Kidney tubule cell (primary cell): ENCODE data around the gene SEPTIN5.
A peak's percentile ranks its signal among the peaks of the same experiment; 100 is the strongest.

ENCODE experiments used
- DNase-seq: peaks from one replicate; pipeline ENCODE4 v3.0.0-alpha.2; 2018; ENCODE audit warnings: low spot score

SEPTIN5 gene

DNA sequence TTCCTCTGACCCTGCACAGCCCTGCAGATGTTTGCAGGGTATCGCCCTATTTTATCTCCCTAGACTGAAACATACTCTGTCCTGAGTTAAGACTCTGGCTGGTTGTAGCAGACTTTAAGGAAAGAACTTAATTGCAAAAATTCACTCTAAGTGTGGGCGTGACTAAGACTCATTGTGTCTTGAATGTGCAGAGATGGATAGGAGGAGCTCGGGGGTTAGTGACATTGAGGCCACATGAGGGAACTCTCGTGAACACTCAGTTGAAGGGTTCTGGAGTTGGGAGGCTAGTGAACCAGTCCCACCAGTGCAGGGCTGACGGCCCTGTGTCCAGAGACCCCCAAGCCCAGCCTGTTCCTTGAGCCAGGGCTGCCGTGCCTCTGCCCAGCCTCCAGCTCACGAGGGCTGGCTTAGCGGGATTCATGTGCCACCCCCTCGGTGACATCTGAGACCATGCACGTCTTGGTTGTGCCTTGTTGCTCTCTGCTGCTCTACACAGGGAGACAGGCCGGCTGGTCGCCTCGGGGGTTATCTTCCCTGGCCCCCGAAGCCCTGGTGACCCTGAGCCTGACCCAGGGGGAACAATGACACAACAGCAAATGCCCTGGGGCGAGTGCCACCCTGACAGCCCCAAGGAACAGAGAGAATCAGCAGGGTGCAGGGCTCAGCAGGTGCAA lies 34.8 kb downstream of the SEPTIN5 start:
- no peak for DNase-seq

DNA sequence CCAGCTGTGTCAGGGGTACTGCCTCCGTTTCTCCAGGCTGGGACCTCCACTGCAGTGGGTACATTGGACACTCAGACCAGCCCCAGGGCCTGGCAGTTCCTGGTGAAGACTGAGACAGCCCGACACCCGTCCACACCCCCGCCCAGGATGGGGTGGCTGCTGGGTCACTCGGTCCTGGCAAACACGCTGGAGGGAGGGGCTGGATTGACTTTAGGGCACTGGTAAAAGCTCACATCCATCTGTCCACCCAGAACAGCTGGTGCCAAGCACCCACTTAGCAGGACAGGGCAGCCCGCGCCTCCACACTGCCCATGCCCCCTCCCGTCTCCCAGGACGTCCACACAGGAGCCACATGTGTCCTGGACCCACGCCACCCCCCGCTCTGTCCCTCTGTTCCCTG lies 35.6 kb downstream of the SEPTIN5 start:
- no peak for DNase-seq

DNA sequence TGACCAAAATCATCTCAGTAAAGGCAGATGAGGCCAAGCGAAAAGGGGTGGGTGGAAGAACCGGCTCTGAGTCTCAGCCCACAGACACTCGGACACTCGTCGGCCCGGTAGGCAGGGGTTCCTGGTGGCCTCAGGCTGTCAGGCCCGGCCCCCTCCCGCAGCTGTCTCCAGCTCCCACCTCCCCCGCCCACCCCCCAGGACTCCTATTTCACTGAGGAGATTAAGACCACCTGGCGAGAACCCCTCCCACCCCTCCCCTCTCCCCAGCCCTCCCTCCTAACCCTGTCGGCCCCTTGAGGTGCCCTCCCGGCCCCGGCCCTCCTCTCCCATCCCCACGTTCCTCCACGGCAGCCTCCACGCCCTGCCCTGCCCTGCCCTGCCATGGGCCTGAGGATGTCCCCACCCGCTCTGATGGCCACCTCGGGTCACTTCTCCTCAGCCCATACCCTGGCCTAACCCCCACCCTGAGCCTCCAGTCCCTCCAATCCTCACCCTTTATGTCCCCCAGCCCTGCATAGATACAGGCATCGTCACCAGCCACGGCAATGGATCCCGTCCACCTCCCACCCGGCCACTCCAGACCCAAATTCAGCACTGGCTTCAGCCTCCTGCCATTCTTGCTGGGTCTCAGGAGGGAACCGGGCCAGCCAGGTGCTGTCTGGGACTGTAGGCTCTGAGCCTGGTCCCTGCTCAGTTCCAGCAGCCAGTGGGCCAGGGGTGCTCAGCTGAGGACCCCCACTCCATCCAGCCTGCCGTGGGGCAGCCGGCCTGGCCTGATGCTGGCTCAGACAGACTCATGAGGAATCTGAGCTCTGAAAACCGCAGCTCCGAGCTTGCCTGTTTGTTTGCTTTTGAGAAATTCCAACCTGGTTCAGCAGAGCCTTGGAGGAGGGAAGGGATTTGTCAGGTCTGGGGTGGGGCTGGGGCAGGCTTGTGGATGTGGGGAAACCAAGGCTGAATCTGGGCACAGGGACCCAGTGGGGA lies 36.5 kb downstream of the SEPTIN5 start:
- peak; percentile 7 for DNase-seq

DNA sequence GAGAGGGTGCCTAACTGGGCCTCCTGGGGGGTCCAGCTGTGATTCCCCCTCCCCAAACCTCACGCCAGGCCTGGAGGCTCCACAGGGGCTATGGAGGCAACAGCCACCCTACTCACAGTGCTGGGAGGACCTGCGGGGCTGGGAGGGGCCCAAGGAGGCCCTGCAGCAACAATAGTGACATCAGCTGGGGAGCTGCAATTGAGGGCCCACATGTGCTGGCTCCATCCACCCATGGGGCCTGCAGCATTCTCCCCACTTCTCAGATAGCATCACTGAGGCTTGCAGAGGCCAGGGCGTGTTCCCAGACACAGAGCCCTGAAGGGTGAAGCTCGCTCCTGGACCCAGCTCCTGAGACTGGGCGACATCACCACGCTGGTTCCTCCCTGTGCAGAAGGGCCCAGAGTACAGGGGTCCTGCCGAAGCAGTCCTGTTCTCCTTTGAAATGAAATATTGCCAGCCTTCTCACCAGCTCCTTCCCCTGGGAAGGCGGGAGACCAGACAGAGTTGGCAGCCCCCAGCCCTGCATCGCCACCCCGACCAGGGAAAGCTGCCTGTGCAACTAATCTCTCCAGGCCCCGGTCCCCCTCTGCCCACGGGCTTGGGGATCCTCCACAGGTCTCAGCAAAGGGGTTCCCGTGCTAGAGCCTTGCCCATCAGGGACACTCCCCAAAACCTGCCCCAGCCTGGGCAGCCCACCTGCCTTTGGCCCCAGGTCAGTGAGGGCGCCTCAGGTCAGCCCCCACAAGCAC lies 37.4 kb downstream of the SEPTIN5 start:
- no peak for DNase-seq

DNA sequence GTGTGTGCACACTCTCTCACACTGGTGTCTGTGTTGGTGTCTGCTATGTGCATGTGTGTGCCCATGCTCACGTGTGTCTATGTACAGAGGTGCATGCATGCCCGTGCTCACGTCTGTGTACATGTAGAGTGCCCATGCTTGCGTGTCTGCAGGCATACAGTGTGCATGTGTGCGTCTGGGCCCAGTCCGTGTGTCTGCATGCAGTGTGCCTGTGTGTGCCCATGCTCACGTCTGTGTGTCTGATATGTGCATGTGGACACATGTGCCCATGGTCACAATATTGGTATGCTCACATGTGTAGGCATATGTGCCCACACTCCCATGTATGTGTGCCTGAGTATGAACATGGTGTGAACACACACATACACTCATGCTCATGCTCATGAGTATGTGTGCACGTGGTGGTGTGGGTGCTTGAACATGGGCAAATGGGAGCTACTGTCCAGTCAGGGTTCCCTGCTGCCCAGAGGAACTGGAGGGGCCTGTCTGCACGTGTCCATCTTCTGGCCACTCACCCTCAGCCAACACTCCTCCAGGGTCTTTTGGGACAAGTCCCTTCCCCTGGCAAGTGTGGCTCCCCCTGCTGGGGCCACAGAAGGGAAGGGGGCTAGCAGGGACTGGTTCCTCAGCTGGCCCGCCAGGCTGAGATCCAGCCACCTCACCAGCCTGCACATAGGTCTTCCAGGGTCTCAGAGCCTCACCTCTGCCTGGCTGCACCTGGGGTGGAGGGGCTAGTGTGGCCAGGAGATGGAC lies 39.0 kb downstream of the SEPTIN5 start:
- DNase-seq: no peak

DNA sequence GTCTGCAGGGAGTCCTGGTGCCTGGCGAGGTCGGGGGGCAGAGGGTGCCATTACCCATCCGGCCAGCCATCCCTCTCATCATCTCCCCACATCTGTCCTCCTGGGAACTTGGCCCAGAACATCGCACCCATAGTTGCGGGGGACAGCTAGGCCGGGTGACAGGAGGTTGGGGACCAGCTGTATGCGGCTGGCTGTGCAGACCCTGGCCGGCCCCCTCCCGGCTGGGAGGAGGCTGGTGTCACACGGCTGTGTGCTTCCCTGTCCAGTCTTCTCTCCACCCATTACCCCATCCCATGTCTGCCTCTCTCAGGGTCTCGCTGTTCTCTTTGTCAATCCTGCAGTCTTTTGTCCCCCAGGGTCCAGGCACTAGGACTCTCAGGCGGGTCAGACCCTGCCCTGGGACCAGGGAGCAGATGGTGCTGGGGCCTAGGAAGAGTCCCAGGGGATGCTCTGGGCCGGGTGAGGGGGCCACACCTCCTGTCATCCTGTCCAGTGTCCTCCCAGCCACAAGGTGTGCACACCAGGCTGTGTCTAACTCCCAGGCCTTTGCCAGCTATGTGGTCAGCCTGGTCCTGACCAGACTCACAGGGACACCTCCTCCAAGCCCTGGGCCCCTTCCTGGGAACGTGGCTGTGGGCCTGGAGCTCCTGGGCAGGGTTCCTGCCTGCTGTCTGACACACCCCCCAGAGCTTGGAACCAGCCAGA lies 39.8 kb downstream of the SEPTIN5 start:
- no peak for DNase-seq

DNA sequence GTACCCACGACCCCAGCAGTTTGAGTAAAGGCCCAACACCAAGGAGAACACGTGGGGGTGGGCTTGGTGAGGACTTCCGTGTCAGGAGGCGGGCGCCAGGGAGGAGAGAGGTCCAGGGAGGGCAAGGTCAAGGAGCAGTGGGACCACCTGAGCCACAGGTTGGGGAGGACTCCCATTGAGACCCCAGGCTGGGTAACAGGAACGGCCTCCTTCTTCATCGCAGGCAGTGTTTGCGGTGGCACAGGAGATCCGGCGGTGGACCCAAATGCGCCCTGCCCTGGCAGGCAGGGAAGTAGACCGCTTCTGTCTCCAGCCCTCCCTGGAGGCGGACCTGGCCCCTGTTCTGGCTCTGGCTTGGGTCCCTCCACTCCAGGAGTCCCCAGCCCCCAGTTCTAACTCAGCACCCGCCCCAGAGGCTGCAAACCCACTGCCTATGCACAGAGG lies 40.4 kb downstream of the SEPTIN5 start:
- no peak for DNase-seq

DNA sequence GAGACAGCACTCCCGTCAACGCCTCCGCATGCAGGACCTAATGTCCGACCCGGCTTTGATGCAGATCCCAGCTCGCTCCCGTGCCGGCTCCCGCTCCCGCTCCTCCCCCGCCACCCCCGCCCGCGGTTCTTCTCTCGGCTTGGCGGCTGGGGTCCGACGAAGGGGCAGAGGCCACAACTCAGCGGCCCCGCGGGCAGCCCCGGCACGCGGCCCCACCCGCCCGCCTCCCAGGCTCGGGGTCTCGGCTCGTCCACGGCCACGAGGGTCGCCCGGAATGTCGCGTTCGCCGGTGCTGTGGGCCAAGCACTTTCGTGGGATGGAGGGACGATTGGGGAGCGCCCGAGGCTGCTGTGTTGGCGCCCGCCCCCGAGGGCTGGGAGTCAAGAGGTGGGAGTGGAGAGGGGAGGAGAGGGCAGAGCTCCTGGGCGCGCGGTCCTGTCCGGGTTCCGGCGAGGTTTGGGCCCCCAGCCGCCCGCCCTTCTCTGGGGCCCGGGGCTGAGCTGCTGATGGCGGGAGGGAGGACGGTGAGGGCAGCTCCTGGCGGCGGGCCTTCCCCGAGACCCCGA lies 40.9 kb downstream of the SEPTIN5 start:
- no peak for DNase-seq

DNA sequence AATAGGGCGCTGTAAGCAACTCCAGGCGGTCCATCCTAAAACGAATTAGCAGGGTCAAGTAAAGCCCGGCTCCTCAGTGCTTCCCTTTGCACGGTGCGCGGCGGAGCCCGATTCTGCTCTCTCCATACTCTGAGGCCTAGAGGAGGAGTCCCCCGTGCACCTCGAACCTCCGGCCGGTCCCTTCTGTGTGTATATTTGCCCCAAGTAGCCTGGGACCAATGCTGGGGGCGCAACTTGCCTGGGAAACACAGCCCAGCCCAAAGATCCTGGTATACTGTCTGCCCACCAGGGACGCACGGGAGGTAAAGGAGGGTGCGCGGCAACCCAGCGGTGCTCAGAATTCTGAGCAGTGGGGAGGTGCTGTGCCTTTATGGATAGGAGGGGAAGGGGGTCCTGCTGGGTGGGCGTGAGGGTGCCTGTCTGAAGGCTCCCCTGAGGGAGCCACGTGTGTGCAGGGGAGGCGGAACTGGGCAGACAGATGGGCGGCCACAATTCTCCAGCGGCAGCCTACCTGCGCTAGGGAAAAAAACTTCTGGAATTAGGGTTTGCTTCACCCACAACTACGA lies 41.5 kb downstream of the SEPTIN5 start:
- DNase-seq: no peak

DNA sequence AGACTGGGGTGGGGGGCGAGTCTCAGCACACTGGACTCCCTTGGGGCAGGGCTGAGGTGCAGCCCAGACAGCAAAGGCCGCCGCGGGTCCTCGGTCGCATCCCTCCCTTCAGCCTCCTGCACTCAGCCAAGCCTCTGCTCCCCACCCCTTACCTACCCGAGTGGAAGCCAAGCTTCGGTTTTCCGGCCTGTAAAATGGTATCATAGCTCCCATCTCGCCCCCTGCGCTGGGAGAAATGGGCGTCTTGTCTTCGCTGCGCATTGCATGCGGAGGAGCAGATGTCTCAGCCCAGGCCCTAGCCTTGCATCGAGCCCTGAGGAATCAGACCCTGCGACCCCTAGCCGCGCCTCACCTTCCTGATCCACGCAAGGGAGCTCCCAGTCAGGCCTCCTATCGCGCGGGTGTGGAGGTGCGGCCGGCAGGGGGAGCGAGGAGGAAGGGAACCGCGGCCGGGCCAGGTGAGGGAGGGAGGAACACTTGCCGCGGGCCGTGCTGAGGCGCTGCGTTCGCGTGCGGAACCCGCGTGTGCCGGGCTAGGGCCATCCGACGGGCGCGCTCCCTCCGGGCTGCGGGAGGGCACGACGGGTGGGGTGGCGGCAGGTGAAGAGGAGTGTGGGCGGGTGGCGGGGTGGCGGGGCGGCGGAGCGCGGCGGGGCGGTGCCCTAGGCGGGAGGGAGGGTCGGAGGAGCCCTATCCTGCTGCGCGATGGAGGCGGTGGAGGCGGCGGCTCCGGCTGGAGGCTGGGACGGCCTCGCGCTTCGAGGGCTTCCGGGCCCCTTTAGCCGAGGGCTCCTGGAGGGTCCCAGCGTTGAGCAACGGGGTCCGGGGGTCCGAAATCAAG lies 42.2 kb downstream of the SEPTIN5 start:
- peak; percentile 36 for DNase-seq

DNA sequence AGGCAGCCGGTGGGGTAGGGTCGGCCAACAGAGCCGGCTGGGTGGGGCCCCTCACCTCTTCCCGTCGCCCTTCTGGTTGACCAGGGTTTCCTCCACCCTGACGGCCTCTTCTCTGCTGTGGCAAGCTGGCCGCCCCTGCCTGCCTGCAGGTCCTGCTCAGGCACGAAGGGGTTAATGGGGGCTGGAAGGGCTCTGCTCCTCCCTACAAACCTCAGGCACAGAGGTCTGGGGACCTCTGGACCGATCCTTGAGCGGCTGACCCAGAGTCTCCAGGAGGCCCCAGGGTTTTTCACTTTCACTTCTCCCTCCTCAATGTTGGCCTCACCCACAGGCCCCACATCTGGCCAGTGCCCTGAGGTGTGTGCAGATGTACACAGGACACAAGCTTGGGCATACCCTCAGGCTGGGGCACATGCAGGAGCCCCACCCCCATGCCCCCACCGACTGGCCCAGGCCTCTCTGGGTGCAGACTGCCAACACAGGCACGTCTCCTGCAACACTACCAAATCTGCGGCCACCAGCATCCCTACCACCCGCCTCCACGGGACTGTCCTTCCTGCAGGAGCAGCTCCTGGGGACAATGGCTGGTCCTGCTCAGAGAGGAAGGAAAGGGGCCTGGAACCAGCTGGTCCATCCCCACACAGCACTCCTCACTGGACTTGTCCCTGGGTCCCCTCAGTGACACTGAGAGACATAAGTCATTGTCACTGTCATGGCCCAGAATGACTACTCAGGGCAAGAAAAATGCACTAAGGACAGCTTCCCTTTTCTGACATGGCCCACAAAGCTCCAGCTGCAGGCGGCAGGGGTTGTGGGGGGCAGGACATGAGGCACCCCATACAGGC lies 43.1 kb downstream of the SEPTIN5 start:
- no peak for DNase-seq

DNA sequence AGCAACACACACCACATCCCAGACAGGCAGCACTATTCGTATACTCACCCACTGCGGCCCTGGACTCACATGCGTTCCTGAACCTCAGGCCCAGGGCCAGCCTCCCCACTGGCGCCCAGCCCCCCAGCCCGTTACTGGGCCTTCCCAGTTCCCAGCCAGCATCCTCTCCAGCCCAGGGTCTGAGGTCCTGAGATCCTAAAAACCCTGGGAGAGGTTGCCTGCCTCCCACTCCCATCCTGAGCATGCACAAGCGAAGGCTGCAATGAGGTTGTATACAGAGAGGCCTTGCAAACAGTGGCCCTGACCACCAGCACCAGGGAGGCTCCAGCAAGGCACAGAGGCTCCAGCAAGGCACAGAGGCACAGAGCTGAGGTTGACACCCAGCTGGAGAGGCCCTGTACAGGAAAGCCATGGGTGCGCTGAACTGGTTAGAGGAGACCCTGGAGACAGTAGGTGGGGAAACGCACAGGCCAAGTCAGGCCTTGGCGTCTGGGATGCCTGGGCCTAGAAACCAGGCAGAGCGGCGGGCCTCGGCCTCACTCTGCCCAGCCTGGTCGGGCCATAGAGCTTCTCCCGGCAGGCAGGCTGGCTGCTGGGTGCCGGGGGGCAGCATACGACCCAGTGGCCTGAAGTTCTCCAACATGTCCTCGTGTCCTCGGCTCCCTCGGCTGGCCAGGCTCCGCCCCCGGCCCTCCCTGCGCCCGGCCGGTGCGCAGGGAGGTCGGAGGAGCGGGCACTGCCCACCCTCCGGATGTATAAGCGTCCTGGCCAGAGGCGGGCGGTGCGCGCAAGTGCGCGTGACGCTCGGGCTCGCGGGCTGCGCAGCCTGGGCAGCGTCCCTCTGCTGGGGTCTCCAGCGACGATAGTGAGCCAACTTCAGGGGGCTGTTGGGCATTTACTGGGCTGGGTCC lies 43.9 kb downstream of the SEPTIN5 start:
- DNase-seq: no peak

DNA sequence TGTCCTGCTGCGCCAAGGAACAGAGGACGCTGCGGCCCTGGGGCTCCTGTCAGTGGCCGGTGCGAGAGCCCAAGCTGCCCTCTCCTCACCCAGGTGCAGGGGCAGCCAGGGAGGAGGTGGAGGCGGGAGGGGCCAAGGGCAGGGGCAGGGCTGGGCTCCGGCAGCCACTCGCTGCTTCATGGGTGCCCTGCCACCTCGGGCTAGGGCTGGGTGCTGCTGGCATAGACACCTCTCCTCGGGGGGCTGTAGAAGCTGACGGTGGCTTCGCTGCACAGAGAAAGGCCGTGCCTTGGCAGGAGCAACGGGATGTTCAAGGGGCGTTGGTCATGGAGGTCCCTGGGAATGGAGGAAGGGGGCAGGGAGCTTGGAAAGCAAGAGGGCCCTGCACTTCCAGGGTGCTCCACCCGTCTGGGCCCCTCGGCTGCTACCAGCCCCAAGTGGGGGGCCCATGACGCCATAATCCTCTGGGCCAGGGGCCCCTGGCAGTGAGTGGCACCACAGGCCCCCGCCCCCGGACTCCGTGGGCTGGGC lies 44.7 kb downstream of the SEPTIN5 start:
- no peak for DNase-seq

DNA sequence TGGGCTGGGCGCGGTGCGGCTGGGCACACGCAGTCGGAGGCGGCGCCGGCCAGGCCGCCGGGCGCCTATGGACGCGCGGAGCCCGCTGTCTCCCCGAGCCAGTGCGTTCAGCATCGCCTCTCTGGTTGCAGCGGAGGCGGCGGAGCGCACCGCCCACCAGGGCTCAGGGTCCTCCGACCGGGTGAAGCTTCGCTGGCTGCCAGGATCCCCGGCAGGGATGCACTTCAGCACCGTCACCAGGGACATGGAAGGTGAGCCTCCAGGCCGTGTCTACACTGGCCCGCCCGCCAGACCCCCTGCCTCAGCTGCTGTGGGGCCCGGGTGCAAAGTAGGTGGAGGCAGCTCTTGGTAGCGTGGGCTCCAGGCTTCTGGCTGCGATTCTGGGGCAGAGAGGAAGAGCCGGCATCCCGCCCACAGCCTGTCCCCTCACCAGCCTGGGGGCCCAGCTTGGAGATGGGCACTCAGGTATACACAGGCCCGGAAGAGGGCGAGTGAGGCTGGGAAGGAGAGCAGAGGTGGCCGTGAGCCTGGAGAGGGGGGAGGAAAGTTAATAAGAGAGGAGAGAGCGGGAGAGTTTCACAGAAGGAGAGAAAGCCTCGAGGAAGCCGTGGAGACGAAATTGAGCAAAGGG lies 45.2 kb downstream of the SEPTIN5 start:
- DNase-seq: no peak

DNA sequence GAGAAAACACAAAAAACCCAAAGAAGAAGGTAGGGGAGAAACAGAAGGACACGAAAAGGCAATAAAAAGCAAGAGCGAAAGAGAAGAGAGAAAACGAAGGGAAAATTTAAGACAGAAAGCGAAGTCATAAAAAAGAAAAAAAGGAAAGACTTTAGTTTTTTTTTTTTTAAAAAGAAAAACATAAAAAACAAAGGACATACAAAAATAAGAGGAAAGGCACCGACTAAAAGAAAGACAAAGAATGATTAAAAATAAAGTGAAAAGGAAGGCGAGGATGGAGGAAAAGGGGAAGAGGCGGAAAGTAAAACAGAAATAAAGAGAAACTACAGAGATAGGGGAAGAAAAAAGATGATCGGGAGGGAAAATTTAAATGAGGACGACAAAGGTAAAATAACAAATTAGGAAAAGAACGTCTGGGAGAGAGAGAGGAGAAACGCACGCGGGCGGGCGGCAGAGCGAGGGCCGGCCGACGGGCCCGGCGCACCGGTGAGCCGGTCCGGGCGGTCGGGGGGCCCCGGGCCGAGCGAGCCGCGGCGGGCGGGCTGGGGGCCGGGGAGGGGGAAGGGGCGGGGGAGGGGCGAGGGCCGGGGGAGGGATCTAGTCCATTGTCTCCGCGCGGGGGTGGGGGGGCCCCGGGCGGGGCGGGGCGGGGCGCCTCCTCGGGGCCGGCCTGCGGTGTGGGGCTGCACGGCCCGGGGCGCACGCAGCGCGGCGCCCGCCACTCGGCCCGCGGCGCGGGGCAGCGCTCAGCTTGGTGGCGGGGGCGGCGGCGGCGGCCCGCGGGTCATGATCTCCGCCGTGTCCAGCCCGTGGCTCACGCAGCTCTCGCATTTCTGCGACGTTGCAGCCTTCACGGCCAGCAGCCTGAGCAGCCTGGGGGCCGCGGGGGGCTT lies 46.0 kb downstream of the SEPTIN5 start, which contains the start of gene TBX1:
Gene TBX1 (plus strand): TSS at position 721 of the 893 bp plus-strand sequence. CDS start 66 bp downstream, at position 787.
- DNase-seq: no peak
